Adipocyte (in vitro differentiated cells): ENCODE data around the gene COMMD2.

ENCODE experiments used
- DNase-seq: peaks from one replicate; pipeline ENCODE4 v3.0.0-alpha.2; 2015; ENCODE audit warnings: low read depth
- H3K27me3 ChIP-seq: replicated peaks from 2 replicates; pipeline ENCODE4 v1.7.0; 2013; ENCODE audit warnings: mild to moderate bottlenecking, low read length, moderate library complexity; ENCODE audit not compliant: control insufficient read depth, insufficient read depth
- H3K36me3 ChIP-seq: 2 replicates; pipeline ENCODE4 v1.7.0; 2013; ENCODE audit warnings: low read length, mild to moderate bottlenecking, moderate library complexity; ENCODE audit not compliant: control insufficient read depth, insufficient read depth, severe bottlenecking
- H3K4me1 ChIP-seq: 2 replicates; pipeline ENCODE4 v1.7.0; 2013; ENCODE audit warnings: mild to moderate bottlenecking, low read length, moderate library complexity; ENCODE audit not compliant: control insufficient read depth, insufficient read depth
- H3K4me3 ChIP-seq: 2 replicates; pipeline ENCODE4 v1.7.0; 2013; ENCODE audit warnings: mild to moderate bottlenecking, low read length, moderate library complexity
- H3K9ac ChIP-seq: 2 replicates; pipeline ENCODE4 v1.7.0; 2013; ENCODE audit warnings: mild to moderate bottlenecking, low read length, moderate library complexity
- H3K9me3 ChIP-seq: 2 replicates; pipeline ENCODE4 v1.7.0; 2013; ENCODE audit warnings: mild to moderate bottlenecking, low read length, moderate library complexity; ENCODE audit not compliant: control insufficient read depth

COMMD2 gene

GRCh38 chr3:149726716-149727407, 25.4 kb downstream of the COMMD2 start:
- peak; percentile 19 for DNase-seq
- Histone ChIP-seq H3K27me3 (no peaks in the 10 kb centered on the region), H3K9me3 (no peaks in the 10 kb centered on the region), H3K4me3 (no peak overlapping the region), H3K4me1 (peaks cover 6% of the 10 kb centered on the region), H3K9ac (no peak overlapping the region), H3K36me3 (no peaks in the 10 kb centered on the region)

DNA sequence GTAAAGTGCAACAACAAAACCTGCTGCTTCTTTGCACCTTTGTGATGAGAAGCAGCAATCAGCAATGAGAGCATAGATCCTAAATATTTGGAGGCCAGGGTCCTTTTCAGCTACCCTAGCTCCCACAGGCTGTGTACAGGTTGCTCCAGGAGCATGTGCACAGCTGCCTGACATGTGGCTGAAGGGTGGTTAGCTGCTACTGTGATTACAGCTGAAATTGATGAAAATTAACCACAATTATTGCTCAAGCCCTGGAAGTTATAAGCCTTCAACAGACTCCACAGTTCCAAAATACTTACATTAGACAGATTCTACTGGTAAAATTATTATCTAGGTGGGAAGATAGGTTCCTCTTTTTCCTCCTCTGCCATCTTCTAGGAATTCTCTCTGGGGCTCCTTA, 28.5 kb downstream of the COMMD2 start:
- H3K4me3 ChIP-seq = no peak overlapping the region
- H3K9me3 ChIP-seq = peaks cover 13% of the 10 kb centered on the region
- DNase-seq = no peak
- H3K36me3 ChIP-seq = no peaks in the 10 kb centered on the region
- peaks cover 6% of the 10 kb centered on the region for H3K4me1 ChIP-seq
- H3K9ac ChIP-seq = no peak overlapping the region
- no peaks in the 10 kb centered on the region for H3K27me3 ChIP-seq

- Histone ChIP-seq H3K36me3 (no peaks in the 10 kb centered on the region), H3K9ac (no peak overlapping the region), H3K27me3 (no peaks in the 10 kb centered on the region), H3K9me3 (peaks cover 13% of the 10 kb centered on the region), H3K4me3 (no peak overlapping the region), H3K4me1 (peaks cover 3% of the 10 kb centered on the region)
- DNase-seq = no peak
These were observed 31.4 kb downstream of the COMMD2 start for GRCh38 chr3:149720918-149721317.

DNA sequence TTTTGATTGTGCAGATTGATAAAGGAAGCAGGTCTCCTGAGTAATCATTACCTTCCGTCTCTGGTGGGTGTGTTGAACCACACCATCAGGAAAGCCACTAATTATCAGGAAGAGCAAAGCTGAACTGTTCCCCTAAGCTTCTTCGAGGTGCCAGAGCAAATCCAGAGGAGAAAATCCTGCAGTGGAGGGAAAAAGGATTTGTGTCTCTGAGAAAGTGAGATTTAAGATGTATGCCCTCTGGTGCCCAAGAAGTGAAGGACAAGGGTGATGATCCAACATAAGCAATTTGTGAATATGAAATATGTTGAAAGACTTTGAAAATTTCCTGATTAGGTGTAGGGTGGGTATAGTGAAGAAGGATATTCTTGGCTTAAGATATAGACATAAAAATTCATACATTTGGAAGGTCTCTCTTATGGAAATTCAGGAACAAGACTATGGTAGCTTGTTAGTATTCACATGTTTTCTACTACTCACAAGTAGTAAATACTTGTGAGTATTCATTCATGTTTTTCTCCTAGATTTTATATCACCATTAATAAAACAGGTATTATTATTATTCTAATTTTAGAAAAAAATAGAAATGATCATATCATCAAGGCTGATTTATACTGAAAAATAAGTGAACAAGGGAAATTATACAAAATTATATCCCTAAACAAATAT, 34.8 kb downstream of the COMMD2 start:
- Histone ChIP-seq H3K9ac (peak overlapping the region; percentile 2), H3K36me3 (no peaks in the 10 kb centered on the region), H3K27me3 (no peaks in the 10 kb centered on the region), H3K4me3 (no peak overlapping the region), H3K4me1 (peaks cover 3% of the 10 kb centered on the region), H3K9me3 (peaks cover 13% of the 10 kb centered on the region)
- peak; percentile 91 for DNase-seq

DNA sequence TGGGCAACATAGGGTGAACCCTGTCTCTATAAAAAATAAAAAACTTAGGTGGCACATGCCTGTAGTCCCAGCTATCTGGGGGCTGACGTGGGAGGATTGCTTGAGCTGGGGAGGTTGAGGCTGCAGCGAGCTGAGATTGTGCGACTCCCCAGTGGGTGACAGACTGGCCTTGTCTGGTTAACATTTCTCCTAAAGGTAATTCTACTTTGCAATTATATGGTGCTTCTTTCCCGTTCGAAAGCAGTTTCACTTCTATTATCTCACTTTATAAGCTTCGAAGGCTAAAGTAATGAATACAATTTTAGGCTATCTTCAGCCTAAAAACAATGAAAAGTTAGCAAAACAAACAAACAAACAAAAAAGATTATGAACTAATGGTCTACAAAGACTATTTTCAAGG, 35.3 kb downstream of the COMMD2 start:
- Histone ChIP-seq H3K36me3 (no peaks in the 10 kb centered on the region), H3K9ac (peak overlapping the region; percentile 2), H3K4me3 (no peak overlapping the region), H3K27me3 (no peaks in the 10 kb centered on the region), H3K9me3 (peaks cover 13% of the 10 kb centered on the region), H3K4me1 (peaks cover 3% of the 10 kb centered on the region)
- no peak for DNase-seq

GRCh38 chr3:149715247-149715646, 37.0 kb downstream of the COMMD2 start:
- no peak for DNase-seq
- peaks cover 3% of the 10 kb centered on the region for H3K4me1 ChIP-seq
- no peak overlapping the region for H3K9ac ChIP-seq
- H3K9me3 ChIP-seq = no peaks in the 10 kb centered on the region
- no peaks in the 10 kb centered on the region for H3K36me3 ChIP-seq
- H3K27me3 ChIP-seq = no peaks in the 10 kb centered on the region
- no peak overlapping the region for H3K4me3 ChIP-seq

GRCh38 chr3:149713730-149714654, 38.3 kb downstream of the COMMD2 start:
- Histone ChIP-seq H3K4me1 (peaks cover 3% of the 10 kb centered on the region), H3K9me3 (no peaks in the 10 kb centered on the region), H3K27me3 (no peaks in the 10 kb centered on the region), H3K36me3 (no peaks in the 10 kb centered on the region), H3K4me3 (no peak overlapping the region), H3K9ac (no peak overlapping the region)
- DNase-seq = no peak

DNA sequence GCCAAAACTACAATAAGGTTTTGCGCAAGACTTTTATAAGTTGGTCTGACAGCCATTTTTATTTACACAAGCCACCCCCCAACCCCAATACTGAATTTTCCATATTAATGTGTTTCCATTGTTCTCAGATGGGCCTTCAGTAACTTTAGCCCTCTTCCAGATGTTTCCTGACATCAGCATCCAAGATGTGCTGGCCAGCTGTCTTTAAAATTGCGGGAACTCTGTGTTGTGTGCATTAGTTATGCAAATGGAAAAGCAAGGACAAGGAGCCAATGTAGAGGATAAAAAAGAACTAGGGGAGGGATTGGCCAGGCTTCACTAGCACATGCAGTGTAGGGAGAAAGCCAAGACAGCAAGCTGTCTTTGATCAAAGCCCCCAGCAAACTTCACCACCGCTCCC, 45.4 kb downstream of the COMMD2 start:
- no peaks in the 10 kb centered on the region for H3K36me3 ChIP-seq
- no peaks in the 10 kb centered on the region for H3K27me3 ChIP-seq
- peak; percentile 13 for DNase-seq
- H3K9ac ChIP-seq = no peak overlapping the region
- H3K9me3 ChIP-seq = no peaks in the 10 kb centered on the region
- H3K4me1 ChIP-seq = peaks cover 20% of the 10 kb centered on the region
- H3K4me3 ChIP-seq = no peak overlapping the region

DNA sequence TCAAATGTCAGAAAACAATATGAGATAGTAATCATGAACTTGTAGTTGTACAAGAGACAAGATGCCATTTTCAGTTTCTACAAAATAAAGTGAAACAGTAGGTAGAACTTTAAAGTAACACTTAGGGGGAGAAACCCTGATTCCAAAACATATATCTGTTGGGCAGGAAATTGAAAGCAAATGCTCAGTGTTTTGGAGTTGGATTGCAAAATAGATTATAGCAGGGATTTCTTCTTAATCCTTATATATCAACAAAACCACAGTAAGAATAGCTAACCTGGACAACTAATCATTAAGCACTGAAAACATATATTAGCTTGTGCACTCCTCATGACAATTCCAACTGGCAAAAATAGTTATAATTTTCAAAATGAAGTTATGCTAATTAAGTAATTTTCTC, 46.9 kb downstream of the COMMD2 start:
- no peak overlapping the region for H3K4me3 ChIP-seq
- DNase-seq = peak; percentile 56
- H3K4me1 ChIP-seq = peaks cover 21% of the 10 kb centered on the region
- no peaks in the 10 kb centered on the region for H3K27me3 ChIP-seq
- H3K9ac ChIP-seq = no peak overlapping the region
- H3K9me3 ChIP-seq = no peaks in the 10 kb centered on the region
- H3K36me3 ChIP-seq = no peaks in the 10 kb centered on the region

DNA sequence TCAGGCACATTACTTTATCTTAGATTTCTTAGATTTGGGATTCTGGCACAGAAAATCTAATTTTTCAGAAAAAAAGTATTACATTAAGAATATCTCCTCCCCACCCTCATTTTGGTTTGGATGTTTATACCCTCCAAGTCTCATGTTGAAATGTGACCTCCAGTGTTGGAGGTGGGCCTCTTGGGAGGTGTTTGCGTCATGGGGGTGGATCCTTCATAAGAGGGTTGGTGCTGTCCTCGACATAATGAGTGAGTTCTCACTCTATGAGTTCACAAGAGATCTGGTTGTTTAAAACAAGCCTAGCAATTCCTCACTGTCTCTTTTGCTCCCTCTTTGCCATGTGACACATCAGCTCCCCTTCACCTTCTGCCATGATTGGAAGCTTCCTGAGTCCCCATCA, 48.8 kb downstream of the COMMD2 start:
- no peak overlapping the region for H3K4me3 ChIP-seq
- H3K36me3 ChIP-seq = no peaks in the 10 kb centered on the region
- peaks cover 21% of the 10 kb centered on the region for H3K4me1 ChIP-seq
- peaks cover 4% of the 10 kb centered on the region for H3K9me3 ChIP-seq
- peak; percentile 15 for DNase-seq
- H3K27me3 ChIP-seq = no peaks in the 10 kb centered on the region
- H3K9ac ChIP-seq = no peak overlapping the region
